Measurements from ENCODE around the gene SEMA7A.

Gene SEMA7A

GRCh38 chr15:74415966-74416916 lies 17.5 kb downstream of the SEMA7A start:
- no peak for DNase-seq (ENCODE audit: low read depth in 3 of 3)

- no peak for DNase-seq (ENCODE audit: low read depth in 3 of 3)
These were observed 19.0 kb downstream of the SEMA7A start for GRCh38 chr15:74414603-74415338.

GRCh38 chr15:74414081-74414580 lies 19.6 kb downstream of the SEMA7A start:
- DNase-seq (ENCODE audit: low read depth in 3 of 3) = no peak

GRCh38 chr15:74413350-74414080 lies 20.2 kb downstream of the SEMA7A start:
- no peak for DNase-seq (ENCODE audit: low read depth in 3 of 3)

- no peak for DNase-seq (ENCODE audit: low read depth in 3 of 3)
These were observed 21.6 kb downstream of the SEMA7A start for GRCh38 chr15:74412159-74412558.

- no peak for DNase-seq (ENCODE audit: low read depth in 3 of 3)
These were observed 22.1 kb downstream of the SEMA7A start for GRCh38 chr15:74411686-74412085.

- DNase-seq (ENCODE audit: low read depth in 3 of 3) = no peak
These were observed 23.3 kb downstream of the SEMA7A start for GRCh38 chr15:74410502-74410901.

- DNase-seq (ENCODE audit: low read depth in 3 of 3) = no peak
These were observed 24.5 kb downstream of the SEMA7A start for GRCh38 chr15:74409225-74409624.

- DNase-seq (ENCODE audit: low read depth in 3 of 3) = no peak
These were observed 24.9 kb downstream of the SEMA7A start for GRCh38 chr15:74408815-74409214.

GRCh38 chr15:74408385-74408784 lies 25.4 kb downstream of the SEMA7A start:
- no peak for DNase-seq (ENCODE audit: low read depth in 3 of 3)

GRCh38 chr15:74406992-74407705 lies 26.6 kb downstream of the SEMA7A start:
- DNase-seq (ENCODE audit: low read depth in 3 of 3) = no peak

- DNase-seq (ENCODE audit: low read depth in 3 of 3) = no peak
These were observed 27.2 kb downstream of the SEMA7A start for GRCh38 chr15:74406517-74406916.

- no peak for DNase-seq (ENCODE audit: low read depth in 3 of 3)
These were observed 27.9 kb downstream of the SEMA7A start for GRCh38 chr15:74405823-74406222.

- DNase-seq (ENCODE audit: low read depth in 3 of 3) = no peak
These were observed 29.7 kb downstream of the SEMA7A start for GRCh38 chr15:74403991-74404563.

- no peak for DNase-seq (ENCODE audit: low read depth in 3 of 3)
These were observed 30.2 kb downstream of the SEMA7A start for GRCh38 chr15:74403588-74403919.

- peak; percentile 67 to 84 (median 81) for DNase-seq (ENCODE audit: low read depth in 3 of 3)
These were observed 30.7 kb downstream of the SEMA7A start for GRCh38 chr15:74402873-74403587.

- DNase-seq (ENCODE audit: low read depth in 3 of 3) = no peak
These were observed 31.4 kb downstream of the SEMA7A start for GRCh38 chr15:74402337-74402841.

- DNase-seq (ENCODE audit: low read depth in 3 of 3) = no peak
These were observed 32.6 kb downstream of the SEMA7A start for GRCh38 chr15:74400915-74401757.

- DNase-seq (ENCODE audit: low read depth in 3 of 3) = no peak
These were observed 33.4 kb downstream of the SEMA7A start for GRCh38 chr15:74400313-74400860.

All from stimulated activated CD4-positive, alpha-beta T cell treated with anti-CD3 and anti-CD28 coated beads, TNF-alpha, amount 100 ng/mL, for 48 hours (primary cell).